Measurements from ENCODE around the gene LSAMP. TPM values are rescaled to one million over a fixed set of nuclear protein-coding genes. Genes with fewer than 3 reads are reported as not detected.
"Not testable (repeated sequence)": the region's sequence is repeated elsewhere in the genome, so short reads cannot be mapped to it uniquely, and the experiment has no call there.

The LSAMP gene
- total RNA-seq, 4 donors from 2014 or later, result 1.9 to 19.7 (median 2.8) TPM

DNA sequence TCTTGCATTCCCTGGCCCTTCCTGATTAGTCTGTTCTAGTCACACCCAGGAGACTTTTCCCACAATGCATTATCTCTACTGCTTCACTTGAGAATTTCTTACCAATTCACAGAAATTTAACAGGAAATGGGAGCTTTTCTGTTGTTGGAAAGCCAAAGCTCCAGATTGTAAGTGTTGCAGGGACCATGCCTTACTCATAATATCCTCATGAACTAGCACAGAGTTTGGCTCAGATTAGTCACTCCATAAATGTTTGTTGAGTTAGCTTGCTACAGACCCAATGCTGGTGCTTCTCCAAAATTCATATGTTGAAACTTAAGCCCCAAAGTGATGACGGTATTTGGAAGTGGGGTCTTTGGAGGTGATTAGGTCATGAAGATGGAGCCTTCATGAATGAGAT, 589.4 kb downstream of the LSAMP start:
- ATAC-seq (ENCODE audit: low FRiP score), result no peak
- TF ChIP-seq, protein P1, sequence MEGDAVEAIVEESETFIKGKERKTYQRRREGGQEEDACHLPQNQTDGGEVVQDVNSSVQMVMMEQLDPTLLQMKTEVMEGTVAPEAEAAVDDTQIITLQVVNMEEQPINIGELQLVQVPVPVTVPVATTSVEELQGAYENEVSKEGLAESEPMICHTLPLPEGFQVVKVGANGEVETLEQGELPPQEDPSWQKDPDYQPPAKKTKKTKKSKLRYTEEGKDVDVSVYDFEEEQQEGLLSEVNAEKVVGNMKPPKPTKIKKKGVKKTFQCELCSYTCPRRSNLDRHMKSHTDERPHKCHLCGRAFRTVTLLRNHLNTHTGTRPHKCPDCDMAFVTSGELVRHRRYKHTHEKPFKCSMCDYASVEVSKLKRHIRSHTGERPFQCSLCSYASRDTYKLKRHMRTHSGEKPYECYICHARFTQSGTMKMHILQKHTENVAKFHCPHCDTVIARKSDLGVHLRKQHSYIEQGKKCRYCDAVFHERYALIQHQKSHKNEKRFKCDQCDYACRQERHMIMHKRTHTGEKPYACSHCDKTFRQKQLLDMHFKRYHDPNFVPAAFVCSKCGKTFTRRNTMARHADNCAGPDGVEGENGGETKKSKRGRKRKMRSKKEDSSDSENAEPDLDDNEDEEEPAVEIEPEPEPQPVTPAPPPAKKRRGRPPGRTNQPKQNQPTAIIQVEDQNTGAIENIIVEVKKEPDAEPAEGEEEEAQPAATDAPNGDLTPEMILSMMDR (IDR thresholded peaks at IDR 0.05), result no peak

DNA sequence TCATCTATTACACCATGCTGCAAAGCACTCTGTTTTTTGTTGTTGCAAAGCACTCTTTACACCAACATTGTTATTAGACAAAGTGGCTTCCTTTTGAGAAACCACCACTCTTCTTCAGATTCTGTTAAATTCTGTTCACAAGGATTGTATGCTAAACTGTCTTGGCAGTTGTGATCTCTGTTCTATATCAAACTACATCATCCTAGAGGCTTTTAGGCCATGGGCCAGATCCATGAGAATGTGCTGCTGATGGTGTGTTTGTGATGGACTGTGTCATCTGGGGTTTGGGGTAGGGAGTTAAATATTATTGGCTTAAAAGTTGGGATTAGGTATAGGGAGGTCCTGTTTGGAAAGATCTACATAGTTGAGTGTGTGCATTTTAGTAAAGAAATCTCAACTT, 592.2 kb downstream of the LSAMP start:
- no peak for ATAC-seq (ENCODE audit: low FRiP score)
- TF ChIP-seq, protein P1 (IDR thresholded peaks at IDR 0.05), result no peak

More for the DNA sequence above, 589.4 kb downstream of the LSAMP start:
- DNase-seq (ENCODE audit: low spot score), result no peak

DNA sequence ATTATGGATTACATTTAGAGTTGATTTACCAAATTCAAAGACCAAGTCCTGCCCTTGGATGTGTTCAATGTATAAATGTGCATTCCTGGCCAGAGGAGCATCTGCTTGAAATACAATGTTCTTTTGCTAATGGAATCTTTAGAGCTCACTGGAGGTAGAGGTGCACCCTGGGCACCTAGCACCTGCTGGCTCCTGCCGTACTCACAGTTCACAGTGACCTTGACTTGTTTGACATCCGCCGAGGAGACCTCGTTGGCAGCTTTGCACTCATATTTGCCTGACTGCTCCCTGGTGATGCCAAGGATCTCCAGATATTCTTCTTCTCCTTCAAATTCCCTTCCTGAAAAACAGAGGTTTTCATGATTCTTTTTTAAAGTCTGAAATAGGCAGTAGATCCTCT, 593.0 kb downstream of the LSAMP start:
- DNase-seq (ENCODE audit: low spot score), result no peak
- ATAC-seq (ENCODE audit: low FRiP score), result no peak
- TF ChIP-seq, protein P1 (IDR thresholded peaks at IDR 0.05), result no peak

More for the DNA sequence above, 592.2 kb downstream of the LSAMP start:
- no peak for DNase-seq (ENCODE audit: low spot score)

DNA sequence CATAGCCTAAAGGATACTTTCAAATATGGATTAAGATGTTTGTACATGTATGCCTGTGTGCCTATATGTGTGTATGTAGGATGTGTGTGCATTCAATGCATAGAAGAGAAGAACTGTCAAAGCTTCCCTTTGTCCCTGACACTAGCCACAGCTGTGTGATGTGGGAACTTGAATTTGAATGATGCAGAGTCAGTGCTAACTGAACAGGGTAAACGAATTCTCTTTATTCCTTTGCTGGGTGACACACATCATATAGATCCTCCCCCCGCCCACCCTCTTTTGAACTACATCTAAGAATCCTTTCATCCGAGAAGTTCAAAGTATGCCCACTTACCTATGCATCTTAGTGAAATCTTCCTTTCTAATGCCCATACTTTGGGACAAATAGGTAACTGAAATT, 593.7 kb downstream of the LSAMP start:
- no peak for ATAC-seq (ENCODE audit: low FRiP score)
- no peak for DNase-seq (ENCODE audit: low spot score)

DNA sequence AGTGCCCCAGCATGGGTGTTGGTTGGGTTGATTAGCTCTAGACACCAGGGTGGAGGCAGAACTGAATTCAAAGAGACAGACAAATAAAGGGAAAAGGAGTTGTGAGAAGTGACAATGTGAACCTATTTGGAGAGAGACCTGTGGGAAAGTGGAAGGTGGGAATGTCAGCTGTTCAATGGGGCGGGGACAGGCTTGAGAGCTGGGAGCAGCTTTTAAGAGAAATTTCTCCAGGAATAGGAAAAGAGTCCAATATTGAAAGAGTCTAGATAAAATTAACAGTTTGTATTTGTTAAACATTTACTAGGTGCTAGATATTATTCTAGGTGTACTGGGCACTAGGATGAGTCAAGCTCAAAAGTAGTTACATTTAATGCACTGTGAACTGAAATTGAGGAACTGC, 596.6 kb downstream of the LSAMP start:
- TF ChIP-seq, protein P1 (IDR thresholded peaks at IDR 0.05), result no peak
- DNase-seq (ENCODE audit: low spot score) (no peak), ATAC-seq (ENCODE audit: low FRiP score) (no peak)

More for the DNA sequence above, 593.7 kb downstream of the LSAMP start:
- TF ChIP-seq, protein P1 (IDR thresholded peaks at IDR 0.05), result no peak

DNA sequence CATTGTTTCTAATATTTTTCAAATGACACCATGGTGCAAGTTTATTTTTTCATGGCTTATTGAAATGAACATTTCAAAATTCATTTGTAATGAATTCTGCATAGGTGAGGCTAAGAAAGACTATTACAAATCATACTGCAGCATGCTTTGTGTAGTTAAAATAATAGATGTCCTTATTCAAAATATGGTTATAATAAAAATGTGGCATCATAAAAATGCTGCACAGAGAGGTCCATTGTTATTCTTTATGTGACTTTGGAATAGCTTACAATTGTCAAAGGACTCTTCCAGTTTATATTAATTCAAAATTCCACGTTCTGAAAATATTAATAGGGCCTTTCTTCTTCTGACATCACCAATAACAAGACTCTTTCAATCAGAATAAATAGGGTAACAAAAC, 599.3 kb downstream of the LSAMP start:
- TF ChIP-seq, protein P1 (IDR thresholded peaks at IDR 0.05), result no peak
- DNase-seq (ENCODE audit: low spot score) (no peak), ATAC-seq (ENCODE audit: low FRiP score) (no peak)

DNA sequence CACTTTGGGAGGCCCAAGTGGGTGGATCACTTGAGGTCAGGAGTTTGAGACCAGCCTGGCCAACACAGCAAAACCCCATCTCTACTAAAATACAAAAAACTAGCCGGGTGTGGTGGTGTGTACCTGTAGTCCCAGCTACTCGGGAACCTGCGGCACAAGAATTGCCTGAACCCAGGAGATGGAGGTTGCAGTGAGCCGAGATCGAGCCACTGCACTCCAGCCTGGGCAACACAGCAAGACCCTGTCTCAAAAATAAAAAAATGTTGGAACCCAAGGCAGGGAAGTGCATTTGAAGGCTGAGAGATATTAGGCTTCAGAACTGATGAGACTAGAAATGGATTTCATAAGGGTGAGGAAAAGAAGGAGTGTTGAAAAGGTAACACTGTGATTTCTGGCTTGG, 600.6 kb downstream of the LSAMP start:
- not testable (repeated sequence) for ATAC-seq (ENCODE audit: low FRiP score); DNase-seq (ENCODE audit: low spot score)

DNA sequence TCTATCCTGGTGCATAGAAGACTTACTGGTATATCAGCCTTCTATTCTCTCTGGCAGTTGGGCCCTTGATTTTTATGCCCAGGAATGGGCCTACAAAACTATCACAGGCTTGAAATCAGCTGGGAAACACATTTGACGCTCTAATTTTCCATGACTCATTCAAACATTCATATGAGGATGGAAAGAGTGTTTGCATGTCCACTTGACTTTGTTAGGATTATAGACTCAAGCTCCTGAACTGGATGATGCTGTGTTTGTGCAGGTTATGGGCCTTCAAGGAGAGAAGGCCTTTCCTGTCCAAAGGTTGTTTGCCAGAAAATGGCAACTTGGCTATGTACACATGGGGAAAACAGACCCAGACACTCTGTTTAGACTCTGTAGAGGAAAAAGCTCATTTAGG, 602.1 kb downstream of the LSAMP start:
- TF ChIP-seq, protein P1 (IDR thresholded peaks at IDR 0.05), result no peak
- DNase-seq (ENCODE audit: low spot score) (no peak), ATAC-seq (ENCODE audit: low FRiP score) (no peak)
